GM21723 (cell line): ENCODE results near the gene DPYD.

Source experiments
- ATAC-seq: cut with Tn5 transposase; IDR thresholded peaks from one replicate; pipeline ENCODE4 v1.9.1; 2021; ENCODE audit warnings: mild to moderate bottlenecking, moderate library complexity; ENCODE audit not compliant: unreplicated experiment

Gene DPYD

DNA sequence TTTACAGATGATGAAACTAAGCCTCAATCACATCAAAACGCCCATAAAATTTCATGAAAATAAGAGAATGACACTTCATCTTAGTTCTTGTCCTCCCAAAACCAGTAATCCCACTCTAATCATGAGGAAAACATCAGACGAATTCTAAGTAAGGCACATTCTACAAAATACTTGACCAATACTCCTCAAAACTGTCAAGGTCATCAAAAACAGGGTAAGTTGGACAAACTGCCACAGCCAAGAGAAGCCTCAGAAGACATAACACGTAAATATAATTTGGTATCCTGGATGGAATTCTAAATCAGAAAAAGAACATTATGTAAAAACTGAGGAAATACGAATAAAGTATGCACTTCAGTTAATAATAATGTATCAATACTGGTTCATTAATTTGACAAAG is 128.2 kb downstream of the DPYD start:
- ATAC-seq = no peak

DNA sequence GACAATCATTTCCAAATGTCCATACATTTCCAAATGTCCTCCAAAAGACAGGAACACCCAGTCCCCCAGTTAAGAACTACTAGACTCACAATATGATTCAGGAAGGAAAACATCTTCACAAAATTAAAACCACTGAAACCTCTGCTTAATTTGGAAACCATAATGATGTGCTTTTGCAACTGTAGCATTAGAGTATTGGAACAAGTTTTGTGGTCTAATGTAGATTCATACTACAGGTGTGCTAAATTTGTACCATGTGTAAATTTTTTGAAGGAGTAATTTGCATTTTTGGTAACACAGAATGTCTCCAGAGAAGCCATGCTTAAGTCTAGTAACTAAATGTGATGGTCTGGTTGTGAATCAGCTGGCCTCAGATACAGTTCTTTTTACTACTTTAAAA is 129.6 kb downstream of the DPYD start:
- peak; percentile 83 for ATAC-seq

DNA sequence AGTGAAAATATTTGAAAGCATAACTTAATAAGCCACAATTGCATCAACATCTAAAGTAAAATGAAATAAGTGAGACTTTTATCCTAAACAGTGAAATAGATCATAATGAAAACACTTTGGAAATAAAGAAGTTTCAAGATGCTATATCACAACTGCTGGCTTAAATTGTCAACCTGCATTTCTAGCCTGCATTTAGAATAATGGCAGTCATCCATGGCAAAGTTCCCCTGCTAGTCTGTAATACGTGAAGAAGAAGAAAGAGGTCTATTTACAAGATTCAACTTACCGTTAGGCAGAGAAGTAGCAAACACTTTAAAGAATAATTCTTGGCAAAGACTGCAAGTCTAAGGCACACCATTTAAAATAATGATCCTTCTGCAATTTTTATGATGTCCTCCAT is 133.6 kb downstream of the DPYD start:
- no peak for ATAC-seq

DNA sequence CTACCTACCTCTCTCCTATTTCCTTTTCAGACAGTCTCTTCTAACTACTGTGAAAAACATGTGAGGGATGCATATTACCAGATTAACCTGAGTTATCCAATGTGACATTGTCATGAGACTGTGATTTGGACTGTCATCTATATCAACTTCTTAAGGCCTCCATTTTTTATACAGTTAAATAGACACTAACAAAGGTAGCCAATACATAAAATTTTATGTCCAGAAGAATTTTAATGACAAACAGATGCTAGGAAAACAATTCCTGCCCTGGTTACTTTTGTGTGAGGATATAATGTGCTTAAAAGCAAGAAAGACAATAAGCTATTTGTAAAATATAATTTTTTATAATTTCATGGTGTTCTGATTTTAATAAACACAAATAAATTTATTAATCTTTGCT is 136.2 kb downstream of the DPYD start:
- no peak for ATAC-seq

DNA sequence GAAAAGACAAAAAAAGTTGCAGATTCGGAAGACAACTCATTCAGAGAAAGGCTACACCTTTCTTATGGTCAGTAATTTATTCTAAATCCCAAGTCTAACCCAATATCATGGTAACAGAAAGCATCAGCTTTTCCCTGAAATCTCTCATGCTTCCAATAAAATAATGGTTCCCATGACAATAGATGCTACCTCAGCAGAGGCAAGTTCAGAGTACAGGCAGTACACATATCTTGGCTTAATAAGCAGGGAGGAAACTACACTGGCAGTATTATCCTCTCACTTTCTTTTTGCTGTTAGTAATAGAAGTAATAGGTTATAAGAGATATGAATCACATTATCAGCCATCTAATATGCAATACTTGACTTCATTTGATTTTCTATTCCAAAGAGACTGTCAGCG is 137.1 kb downstream of the DPYD start:
- no peak for ATAC-seq

DNA sequence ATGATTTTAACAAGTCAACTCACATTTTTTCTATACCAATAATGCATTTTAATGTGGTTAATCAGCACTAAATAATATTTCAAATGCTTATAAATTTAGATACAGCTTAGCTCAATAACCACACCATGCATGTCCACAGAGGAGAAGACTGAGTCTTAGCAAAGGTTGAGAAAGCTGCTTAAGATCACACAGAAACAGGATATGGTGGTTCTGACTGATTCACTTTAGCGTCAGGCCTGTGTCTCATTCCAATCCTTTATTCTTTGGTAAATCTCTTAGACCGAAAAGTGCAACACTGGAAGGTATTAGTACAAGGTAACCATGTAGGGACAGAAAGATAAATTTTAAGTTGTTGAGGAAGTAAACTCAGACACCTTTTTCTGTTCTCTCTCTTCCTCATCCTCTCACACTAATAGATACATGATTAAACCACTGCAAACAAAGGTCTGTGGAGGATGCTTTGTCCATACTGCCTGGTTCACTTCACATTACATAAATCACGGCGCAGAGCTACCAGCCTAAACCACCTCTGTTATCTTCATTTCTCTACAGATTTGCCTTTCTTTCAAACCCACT is 139.0 kb downstream of the DPYD start:
- peak; percentile 62 for ATAC-seq

DNA sequence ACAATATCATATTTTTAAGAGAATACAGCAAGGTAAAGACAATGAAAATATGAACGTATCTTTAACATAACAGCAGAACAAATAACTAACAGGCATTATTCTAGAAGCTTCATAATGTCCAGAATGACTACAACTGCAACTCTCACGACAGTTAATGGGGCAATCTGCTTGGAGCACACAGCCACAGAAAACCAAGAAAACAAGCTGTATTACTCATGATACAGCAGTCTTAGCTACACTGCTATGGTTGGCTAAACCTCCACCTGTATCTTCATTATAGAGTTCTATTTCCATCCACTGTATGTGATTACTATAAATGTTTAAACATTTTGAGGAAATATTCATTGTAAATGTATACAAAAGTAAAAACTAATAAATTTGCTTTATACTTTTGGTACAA is 139.9 kb downstream of the DPYD start:
- no peak for ATAC-seq

DNA sequence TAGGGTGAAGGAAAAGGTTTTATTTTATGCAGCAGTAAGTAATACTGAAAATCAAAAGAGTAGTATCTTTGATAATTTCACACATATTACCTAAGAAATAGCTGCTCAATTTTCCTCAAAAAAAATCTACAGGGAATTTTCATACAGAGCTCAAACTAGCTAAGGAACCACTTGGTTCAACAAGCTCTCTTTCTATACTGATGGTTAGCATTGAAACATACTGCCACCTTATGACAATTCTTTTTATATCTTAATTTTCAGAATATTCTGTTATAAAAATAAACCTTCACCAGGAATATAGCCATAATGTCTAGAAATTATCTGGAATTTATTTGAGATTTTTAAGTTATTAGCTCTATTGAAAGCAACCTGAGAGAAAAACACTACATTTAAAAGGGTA is 142.1 kb downstream of the DPYD start:
- no peak for ATAC-seq

DNA sequence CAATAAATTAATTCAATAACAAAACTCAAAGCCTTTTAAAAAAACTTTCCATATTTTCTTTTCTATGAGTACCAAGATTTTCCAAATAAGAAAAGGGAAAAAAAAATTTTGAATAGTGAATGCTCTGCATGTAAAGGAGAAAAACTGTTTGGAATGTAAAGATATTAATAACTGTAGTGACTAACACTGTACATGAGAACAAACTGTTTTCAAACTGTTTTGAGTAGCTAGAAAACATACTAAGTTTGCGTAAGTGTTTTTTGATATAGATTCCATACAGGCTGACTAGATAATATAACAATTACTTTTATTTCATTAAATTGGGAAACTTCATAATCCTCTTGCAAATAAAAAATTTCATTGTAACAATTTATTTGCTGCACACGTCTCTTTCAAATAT is 150.5 kb downstream of the DPYD start:
- ATAC-seq = no peak

DNA sequence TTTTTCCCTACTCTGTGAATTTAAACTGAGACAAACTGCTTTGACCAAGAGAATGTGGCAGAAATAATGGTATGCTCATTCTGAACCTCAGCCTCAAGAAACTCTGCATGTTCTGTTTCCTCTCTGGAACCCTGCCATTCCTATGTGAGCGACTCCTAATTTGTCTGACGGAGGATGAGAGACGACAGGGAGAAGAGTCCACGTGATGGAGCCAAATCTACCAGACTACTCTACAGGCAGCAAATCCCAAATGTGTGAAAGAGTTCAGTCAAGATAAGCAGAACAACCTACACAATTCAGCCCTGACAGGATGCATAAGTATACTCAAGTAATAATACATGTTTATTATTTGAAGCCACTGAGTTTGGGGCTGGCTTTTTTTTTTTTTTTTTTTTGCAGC is 153.5 kb downstream of the DPYD start:
- no peak for ATAC-seq

DNA sequence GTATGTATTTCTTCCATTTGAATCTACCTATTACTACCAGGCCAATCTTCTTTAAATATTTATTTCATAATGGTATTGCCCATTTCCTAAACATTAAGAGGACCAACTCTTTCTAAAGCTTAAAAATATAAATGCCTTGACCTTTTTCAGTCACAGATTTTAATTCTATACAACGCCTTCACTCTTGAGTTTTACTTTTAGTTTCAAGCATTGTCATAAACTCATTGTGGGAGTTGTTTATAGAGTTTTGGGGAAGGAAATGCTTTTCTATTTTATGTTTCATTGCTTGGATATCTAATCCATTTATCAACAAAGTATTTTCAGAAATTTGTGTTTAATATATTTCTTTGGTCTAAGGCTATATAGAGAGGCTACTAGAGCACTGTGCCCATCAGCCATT is 155.8 kb downstream of the DPYD start:
- ATAC-seq = no peak

DNA sequence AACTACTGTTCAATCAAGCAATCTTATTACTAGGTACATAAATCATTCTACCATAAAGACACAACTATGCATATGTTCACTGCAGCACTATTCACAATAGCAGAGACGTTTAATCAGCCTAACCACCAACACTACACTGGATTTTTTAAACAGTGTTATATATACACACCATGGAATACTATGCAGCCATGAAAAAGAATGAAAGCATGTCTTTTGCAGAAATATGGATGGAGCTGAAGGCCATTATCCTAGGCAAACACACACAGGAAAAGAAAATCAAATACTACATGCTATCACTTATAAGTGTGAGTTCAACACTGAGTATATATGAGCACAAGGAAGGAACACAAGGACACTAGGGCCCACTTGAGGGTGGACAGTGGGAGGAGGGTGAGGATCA is 159.2 kb downstream of the DPYD start:
- ATAC-seq = no peak

DNA sequence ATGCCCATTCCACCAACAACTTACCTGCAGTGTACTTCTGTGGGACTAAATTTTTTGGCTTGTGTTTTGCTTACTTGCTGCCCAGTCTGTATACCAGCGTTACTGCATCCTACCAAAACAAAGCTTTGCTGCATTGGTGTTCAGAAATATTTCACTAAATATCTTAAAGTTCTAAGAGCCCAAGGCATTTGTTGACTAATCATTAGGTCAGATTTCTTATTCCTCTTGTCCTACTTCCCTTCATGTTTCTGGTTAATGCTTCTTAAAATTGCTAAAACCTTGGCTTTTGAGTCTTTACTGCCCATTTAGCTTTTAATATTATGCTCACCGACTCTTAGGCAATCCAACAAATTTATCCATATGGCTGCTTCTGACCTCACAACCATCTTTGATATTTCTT is 161.8 kb downstream of the DPYD start:
- no peak for ATAC-seq

DNA sequence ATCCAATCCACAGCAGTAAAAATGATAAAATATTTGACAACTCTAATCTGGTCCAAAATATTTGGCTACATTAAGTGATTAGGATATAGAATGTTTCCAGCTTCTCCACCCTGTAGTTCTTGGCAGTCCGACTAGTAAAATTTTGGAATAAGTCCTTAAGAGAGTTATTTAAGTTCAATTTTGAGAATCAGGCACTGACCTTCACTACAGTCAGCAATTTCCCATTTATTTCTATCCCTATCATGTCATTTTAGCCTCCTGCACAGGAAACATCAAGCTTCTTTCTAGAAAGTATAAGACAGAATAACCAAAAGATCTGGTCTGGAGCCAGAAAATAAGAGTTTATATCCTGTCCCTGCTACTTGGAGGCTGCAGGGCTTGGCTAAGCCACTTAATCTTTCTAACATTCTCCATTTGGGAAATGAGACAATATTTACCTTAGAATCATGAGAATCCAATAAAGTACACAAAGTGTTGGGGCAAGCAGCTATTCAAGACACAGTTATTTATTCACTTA is 162.2 kb downstream of the DPYD start:
- ATAC-seq = no peak

DNA sequence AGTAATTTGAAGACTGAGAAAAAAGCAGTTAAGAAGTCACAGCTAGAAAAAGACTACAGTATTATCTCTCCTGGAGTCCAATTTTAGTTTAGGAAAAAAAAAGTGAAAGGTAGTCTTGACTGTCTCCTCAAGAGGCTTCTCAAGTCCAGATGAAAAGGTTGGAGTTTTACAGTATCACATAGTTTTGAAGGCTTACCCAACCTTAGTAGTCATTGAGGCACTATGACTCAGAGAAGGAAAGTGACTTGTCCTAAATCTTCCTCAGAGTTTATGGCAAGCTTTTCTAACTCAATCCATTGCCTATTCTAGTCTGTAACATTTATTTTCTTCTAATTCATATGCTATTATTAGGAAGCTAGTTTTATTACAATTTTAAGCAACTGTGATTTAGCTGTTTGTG is 174.9 kb downstream of the DPYD start:
- ATAC-seq = no peak

DNA sequence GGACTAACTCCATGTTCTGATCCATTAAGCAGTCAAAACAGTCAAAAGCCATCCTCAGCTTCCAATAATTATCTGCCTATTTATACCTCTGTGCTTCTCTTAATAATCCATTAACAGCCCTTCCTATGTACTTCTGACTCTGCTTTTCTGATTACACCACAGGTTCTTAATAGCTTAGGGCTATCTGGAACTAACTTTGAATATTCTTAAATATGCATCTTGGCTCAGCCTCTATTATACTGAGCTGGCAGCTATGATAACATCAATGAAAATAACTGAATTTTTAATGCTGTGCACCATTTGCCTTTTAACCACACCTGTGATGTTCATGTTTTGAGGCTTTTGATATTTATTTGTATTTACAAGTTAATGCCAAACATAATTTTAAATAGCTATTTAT is 175.9 kb downstream of the DPYD start:
- ATAC-seq = no peak

DNA sequence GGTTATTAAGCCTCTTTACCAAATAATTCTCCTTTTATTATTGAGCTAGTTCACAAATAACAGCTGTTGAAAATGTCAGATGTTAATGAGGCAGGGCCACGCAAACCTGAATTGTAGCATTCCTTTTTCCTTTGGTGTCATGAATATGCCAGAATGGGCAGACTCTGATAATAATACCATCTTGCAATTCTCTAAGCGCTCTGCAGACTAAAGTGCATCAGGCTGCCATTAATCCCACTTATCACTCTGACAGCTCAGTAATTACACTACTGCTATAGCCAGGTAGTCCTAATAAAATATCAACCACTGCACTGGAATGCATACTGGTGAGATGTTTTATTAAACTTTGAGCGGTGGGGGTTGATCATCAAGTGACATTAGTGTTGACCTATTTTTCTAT is 177.7 kb downstream of the DPYD start:
- ATAC-seq = no peak

DNA sequence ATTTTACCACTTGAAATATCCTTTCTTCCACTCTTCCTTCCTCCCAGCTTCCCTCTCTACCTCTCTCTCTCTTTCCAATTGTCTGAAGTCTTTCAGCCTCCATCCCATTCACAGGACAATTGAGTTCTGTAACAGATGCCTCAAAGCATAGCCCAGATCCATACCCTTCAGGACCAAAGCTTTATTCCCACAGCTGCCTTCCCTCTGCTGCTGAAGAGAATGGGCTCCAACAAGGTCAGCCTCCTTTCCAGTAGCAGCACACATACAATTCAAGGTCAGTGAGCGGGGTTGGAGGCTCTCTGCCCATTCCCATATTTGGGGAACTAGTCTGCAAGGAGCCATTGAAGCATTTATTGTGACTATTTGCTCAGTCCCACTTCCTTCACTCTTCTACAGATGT is 179.9 kb downstream of the DPYD start:
- no peak for ATAC-seq

DNA sequence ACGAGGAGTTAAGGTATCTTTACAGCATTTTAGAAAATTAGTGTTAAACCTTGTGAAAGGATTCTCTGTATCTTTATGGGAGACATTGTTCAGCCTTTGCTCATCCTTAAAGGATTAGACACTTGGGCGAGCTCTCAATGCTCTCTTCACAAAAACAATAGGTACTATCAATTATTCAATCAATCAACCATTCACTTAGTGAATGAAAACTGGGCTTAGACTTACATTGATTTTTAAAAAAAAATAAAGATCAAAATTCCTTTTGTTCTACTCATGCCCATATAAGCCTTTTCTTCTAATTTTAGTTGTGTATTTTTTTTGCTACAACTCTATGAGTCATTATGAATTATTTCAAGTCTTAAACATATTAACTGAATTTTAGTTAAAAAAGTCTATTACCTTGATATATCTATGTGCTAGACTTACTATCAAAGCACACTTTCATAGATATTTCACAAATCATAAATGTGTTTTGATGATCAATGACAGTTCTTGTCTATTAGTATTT is 181.2 kb downstream of the DPYD start:
- no peak for ATAC-seq

DNA sequence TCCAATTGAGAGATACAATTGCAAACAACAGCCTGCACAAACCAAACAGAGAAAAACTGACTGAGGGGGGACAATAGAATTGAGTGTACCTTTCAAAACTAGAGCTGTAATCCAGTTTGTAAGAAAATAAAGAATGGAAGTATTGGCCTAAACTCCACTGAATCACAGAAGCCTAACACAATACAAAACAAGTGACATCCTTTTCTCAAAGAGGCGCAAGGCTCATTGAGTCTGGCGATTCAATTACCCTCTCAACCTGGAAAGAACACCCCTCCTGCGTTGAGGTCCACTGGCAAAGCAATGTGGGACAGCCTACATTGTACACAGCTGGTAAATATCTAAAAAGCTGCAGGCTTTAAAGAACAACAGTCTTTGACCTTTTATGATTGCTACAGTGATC is 182.6 kb downstream of the DPYD start:
- no peak for ATAC-seq

DNA sequence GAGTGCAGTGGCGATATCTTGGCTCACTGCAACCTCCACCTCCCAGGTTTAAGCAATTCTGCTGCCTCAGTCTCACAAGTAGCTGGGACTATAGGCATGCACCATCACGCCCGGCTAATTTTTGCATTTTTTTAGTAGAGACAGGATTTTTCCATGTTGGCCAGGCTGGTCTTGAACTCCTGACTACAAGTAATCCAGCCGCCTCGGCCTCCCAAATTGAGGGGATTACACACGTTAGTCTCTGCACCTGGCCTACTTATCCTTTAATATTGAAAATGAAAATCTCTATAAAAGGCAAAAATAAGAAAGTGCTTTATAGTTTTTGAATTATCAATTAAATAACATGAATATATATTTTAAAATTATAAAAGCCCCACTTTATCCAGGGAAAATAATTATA is 190.6 kb downstream of the DPYD start:
- ATAC-seq = no peak

DNA sequence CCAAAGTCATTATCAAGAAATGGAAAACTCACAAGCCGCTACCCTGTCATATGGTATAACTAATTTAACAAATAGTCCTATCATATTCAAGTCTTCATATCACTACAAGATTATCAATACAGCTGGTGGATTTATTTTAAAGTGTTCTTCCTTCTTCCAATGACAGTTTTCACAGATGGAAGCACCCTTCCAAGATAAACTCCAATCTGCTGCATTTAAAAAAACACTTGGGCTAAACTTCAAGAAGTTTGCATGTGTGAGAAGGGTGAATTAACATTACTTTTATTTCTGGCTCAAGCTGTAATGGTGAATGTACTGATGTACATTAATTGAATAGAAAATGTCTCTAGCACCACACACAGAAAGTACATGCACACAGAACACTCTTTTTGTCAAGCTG is 192.4 kb downstream of the DPYD start:
- no peak for ATAC-seq

DNA sequence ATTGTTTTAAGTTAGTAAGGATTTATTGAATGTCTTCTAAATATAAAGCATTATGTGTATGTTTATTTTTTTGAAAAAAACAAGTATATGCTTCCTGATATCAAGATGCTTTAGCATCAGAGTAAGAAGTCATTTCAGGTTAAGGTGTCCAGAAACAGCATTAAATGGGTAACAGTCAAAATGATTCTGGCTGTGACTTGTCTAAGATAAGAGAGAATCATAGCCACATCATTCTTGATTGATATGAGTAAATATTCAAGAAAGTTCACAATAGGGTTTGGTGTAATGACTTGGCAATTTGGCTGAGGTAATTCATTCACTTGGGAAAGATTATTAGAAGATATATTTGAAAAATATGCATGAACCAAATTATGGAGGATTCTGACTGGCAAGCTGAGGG is 193.8 kb downstream of the DPYD start:
- no peak for ATAC-seq
